ENCODE measurements around the gene FBXW8.

- no peak for TF ChIP-seq CTCF (IDR thresholded peaks at IDR 0.05)
- no peak for TF ChIP-seq POLR2A (IDR thresholded peaks at IDR 0.05)
Measured at GRCh38 chr12:117000316-117000715, 89.6 kb downstream of the FBXW8 start.
